Limb (tissue), 2 donors: Measurements from ENCODE around the gene FCHSD1.

Experiments used
- DNase-seq, 2 donors: peaks; one replicate each; pipeline ENCODE4 v3.0.0-alpha.2; 2016; ENCODE audit errors: extremely low spot score in 2 of 2

FCHSD1 gene

DNA sequence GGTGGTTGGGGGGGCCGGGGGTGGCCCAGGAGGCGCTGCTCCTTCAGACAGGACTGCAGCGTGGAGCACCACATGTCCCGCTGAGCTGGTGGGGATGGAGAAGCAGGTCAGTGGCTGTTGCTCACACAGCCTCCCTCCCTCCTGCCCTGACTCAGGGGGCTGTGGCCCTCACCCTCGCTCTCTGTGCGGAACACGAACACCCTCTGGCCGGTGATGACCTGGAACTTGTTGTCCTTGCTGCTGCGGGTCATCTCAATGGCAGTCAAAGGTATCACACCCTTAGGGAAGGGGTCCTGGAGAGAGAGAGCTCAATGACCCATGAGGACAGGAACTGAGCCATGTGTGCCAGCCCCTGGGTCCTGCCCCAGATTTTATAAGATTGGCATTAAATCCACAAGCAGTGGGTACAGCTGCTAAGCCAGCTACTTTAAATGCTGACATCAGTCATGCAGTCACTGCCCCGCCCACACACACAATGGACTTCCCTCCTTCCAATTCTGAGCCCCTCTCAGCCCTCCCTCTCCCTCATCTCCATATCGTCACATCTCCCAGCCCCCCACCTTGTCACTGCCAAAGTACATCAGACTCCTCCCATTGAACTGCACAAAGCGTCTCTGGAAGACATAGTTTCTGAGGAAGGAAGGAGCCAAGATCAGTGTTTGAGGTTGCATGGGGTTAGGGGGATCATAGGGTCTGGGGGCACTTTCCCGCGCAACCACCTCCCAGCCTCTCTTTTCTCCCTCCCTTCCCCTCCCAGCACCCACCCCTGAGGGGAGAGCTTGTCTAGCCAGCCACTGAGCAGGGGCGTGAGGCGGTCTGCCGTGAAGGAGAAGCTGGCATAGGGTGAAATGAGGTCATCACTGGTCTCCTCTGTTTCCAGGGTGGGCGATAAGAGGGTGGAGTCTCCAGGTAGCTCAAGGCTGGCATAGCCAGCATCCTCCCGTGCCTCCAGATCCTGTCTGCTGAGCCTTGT, 21.9 kb upstream of the FCHSD1 start:
- no peak for DNase-seq

DNA sequence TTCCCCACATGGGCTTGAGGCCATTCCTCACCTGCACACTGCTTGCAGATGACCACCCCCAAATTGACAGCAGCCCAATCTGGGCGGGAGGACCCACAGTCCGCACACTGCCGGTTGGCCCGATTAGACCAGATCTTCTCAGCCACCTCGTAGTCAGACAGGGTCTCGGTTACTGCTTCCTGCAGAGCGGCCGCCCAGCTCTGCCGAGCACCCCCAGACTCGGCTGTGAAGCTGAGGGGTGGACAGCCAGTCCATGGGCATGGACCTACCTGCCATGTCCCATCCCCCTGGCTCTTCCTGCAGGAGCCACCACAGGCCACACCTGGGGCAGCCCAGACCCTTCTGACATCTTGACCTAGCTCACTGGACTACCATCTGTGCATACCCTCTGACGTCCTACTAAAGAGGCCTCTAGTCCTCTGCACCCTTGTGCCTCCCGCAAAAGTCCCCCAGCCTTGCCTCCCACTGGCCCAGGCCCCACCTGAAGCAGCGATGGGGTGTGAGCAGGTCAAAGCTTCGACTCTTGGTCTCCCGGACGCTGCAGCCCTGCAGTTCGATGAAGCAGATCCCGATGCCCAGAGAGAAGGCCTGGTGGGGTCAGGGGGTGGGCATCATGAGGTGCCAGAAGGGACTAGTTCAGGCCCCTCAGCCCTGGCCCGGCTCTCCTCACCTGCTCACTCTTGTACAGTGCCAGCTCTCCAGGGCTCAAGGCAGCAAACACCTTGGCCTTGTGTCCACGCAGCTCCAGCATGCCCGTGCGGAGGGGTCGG, 21.0 kb upstream of the FCHSD1 start:
- no peak for DNase-seq

DNA sequence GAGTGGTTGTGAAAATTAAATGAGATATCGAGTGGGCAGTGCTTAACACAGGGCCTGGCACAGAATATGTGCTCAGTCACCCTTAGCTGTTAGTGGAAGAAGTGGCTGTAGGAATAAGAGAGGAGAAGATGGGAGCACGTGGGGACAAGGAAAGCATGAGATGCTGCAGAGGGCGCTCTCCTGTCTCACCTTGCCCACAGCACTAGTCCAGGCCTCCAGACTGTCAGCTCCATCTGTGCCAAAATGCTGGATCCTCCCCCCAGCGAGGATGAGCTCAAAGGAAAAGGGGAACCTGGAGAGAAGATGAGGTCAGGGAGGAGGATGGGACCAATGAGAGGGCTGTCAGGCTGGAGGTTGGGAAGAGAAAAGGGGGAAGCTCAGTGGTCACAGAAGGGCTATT, 18.3 kb upstream of the FCHSD1 start:
- DNase-seq: no peak

DNA sequence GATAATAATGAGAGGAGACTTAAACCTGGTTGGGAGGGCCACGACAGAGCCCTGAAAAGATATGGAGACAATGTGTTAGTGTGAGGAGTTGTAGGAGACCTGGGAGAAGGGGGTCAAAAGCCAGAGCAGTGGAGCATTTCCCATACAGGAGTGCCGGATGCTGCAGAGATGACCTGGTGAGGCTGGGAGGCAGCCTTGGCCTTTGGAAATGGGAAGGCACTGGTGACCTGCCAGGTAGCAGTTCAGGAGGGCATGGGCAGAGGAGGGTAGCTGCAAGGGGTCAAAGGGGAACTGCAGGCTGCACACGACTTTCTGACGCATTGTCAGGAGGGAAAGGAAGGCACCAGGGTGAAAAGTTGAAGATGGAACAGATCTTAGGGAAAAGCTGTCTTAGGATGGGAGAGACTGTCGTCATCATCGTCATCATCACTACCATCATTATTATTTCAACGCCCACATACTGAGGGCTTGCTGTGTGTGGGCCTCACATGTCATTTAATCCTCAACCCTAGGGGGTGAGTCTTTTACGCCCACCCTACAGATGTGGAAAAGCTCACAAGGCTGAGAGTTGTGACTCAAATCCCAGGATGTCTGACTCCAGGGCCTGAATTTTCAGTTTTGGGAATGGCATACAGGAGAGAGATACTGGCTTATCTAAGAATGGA, 17.5 kb upstream of the FCHSD1 start:
- DNase-seq: no peak

DNA sequence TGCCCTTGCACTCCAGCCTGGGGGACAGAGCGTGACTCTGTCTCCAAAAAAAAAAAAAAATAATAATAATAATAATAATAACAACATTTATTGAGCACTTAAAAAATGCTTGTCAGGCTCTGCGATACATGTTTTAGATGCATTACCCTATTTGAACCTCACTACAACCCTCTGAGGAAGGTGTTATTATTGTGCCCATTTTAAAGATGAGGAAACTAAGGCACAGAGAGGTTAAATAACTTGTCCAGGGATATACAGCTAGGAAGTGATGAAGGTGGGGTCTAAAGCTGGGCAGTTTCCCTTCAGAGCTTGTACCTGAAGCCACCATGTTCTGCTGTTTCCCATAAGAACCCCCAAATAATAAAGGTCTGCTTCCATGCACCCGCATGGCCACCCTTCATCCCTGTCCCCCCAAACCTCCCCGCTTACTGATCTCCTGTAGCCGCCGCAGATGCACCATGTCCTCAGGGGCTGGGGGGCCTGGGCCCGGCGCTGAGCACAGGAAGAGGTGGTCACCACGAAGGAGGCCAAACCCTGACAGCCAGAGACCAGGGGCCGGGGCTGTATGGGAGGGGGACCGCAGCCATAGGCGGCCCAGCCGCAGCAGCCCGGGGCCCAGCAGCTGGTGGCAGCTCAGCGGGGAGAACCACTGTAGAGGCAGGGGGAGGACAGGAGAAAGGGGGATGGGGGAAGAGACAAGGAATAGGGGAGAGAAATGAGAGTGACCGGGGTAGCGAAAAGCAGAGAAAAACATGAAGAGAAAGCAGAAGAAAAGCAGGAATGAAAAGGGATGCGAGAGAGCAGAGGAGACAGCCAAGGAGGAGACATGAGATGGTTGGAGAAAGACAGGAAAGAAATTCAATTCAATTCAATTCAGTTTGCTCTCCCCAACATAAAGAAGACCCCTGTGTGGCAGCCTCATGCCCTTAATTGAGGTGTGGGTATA, 15.1 kb upstream of the FCHSD1 start:
- no peak for DNase-seq

DNA sequence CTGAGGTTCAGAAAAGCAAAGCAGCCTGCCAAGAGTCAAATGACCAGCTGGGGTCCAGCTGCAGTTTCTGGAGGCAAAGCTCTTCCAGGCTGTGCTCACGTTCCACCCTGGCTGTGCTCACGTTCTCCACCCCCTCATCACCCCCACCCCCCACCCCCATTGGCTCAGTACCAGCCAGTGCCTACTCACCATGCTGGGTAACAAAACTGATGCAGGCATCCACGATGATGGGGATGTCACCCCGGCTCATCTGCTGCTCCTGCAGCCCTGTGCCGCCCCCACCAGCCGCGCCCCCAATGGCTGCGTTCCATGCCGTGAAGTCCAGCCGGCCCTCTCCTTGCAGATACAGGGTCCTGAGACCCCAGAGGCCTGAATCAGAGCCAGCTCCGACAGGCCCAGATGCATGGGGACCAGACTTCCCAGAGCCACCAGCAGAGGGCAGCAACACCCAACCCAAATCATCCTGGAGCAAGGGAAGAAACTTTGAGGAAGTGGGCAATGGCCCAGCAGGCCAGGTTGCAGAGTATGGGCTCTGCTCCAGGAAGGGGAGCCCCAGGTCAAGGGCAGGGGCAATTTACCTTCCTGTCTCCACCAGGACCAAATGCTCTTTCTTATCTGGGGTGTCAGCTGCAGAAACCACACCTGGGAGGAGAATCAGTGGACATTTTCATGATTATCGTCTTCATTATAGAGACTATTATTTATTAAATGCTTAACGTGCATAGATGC, 13.7 kb upstream of the FCHSD1 start:
- DNase-seq: peak; percentile 47 to 87

DNA sequence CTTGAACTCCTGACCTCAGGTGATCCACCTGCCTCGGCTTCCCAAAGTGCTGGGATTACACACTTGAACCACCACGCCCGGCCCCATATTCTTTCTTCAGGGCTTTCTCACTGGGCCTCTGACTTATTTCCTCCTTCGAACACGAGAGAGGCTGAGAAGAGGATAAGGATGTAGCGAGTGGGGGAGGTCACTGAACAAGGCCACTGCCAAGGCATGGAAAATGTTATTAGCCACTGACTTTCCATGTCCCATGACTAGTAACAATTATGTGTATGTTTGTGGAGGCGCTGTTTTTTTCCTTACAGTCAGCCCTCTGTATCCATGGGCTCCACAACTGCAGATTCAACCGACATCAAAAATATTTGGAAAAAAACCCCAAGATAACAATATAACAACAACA, 12.3 kb upstream of the FCHSD1 start:
- DNase-seq: no peak

DNA sequence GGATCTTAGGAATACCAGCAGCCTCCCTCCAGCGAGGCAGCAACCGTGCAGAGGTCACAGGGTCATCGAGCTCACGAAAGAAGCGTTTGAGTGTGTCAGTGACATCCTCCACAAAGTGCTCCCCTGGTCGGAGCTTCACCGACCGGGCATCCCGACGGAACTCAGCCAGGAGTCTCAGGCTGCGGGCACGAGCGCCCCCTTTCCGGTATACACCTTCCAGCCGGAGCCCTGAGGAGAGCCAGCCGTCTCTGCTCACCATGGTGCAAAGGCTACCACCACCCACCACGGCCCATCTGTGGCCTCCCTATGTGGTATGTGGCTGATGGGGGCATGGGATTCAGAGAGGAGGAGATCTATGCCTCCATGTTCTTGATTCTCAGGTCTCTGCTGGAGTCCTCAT, 10.8 kb upstream of the FCHSD1 start:
- no peak for DNase-seq

DNA sequence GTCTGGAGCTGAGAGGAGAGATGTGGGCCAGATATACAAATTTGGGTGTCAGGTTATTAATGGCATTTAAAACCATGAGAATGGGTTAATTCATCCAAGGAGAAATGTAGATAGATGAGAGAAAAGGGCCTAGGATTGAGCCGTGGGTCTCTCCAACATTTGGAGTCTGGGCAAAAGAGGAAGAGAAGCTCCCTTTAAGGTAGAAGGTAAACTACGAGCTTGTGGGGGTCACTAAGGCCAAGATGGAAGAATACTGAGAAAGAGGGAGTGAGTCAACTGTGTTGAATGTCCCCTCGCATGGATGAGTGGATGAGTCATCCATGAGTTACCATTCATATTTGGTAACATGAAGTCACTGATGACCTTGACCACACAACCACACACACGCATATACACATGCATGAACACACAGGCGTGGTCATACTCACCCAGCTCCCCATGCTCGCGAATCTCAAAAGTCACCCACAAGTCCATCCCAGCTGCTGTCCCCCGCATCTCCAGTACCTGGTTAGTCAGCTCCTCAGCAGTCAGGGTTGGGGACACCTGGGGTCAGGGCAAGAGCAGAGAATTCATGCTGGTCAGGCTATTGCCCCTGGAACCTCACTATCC, 6.8 kb upstream of the FCHSD1 start:
- no peak for DNase-seq

DNA sequence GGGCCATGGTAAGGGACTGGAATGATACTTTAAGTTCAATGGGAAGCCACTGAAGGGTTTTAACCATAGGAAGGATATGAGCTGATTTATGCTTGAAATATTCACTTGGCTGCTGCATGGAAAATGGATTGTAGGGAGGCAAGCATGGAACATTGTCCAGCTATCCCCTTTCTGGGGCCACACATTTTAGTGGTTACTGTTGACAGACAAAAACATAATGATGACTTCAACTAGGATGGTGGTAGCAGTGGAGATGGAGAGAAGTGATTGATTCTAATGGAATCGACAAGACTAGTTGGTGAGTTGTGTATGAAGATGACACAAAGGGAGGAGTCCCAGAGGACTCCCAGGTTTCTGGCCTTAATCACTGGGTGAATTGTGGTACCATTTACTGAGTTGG, 6.2 kb upstream of the FCHSD1 start:
- no peak for DNase-seq

DNA sequence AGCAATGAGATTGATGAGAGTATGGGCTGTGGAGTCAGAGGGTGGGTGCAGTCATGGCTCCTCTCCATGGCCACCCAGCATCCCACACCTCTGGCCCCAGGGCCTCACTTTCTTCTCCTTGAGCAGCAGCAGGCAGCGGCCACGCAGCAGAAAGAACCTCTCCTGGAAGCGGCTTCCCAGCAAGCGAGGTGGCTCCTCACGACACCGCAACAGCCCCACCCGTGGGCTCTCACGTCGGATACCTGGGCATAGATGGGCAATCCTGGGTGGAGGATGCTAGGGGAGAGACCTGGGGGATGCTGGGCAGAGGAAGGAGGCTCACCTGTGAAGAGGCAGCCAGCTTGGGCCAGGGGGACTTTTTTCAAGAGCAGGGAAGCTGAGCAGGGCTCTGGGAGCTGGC, 5.2 kb upstream of the FCHSD1 start:
- DNase-seq: no peak

DNA sequence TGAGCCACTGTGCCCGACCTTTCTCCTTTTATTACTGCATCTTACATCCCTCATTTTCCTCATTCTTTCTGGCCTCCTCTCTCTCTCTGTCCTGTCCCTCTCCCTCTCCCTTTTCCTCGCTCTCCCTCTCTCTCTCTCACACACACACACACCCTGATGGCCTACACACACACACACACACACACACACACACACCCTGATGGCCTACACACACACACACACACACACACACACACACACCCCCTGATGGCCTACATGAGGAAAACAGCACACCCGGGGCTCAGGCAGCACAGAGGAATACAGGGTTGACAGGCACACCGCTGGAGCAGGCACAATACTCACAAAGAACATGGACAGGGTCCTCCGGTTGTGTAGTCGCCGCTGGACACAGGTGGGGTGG, 3.8 kb upstream of the FCHSD1 start:
- no peak for DNase-seq

DNA sequence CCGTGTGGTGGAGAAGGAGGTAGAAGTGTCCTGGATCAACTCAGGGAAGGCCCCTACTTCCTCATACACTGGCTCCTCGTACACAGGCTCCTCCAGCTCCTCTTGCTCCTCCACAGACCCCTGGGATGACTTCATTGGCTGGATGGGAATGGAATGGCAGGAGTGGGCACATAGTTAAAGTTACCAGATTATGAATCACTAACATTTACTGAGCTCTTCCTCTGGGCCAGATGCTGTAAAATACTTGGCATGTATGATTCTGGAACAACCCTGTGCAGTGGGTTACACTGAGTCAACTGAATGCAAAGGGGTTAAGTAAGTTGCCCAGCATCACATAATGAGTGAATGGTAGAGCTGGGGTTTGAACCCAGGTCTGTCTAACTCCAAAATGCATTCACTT, 3.1 kb upstream of the FCHSD1 start:
- no peak for DNase-seq

DNA sequence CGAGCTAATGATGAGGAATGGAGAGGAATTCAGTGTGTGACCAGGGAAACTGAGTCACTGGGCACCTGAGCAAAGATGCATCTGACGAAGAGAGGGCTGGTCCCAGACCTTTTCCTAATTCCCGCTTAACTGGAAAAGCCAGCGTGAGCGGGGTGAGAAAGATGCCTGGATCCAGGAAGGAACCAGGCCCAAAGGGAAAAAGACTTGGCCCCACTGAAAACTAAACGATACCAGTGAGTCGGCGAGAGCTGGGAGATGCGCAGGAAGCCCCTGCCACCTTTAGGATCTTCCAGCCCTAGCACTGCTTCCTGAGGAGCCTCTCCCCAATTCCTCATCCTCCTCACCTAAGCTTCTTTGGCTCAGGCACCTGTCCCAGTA, 499 bp upstream of the FCHSD1 start:
- DNase-seq: no peak

DNA sequence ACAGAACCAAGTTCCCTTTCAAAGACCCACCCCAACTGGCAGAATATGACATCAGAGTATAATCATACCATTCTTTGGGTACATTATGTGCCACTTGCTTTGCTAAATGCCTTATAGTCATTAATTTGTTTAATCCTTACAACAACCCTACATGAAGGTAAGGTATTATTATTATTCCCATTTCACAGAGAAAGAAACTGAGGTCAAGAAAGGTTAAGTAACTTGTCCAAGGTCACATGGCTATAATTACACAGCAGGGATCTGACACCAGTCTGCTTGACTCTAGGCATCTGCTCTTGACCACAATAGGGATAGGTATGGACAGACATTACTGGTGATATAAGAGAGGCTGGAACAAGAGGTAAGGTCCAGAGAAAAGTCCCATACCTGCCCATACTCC, 1.2 kb downstream of the FCHSD1 start:
- DNase-seq: no peak

DNA sequence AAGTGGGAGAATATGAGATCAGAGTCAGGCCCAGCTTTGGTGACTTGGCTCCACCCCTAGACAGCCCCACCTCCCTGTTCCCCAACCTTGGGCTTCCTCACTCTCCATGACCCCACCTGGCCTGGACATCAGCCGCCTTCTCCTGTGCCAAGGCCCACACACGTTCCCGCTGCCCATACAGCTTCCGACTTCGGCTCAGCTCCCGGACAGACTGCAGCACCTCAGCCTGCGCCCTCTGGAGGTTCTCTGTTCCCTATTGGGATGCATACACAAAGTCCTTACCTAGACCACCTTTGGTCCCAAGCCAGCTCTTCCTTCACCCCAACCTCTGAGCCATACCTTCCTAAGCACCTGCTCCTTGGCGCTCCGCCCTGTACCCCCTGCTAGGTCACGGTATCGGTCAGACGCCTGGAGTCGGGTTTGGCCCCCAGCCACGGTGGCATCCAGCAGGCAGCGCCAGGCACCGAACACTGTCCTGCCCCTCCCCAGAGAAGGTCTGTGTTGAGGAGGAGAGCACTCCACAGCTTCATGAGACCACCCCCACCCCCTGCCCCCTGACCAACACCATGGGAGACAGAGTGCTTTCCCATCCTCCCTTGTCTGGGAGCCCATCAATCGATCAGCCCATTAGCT, 2.0 kb downstream of the FCHSD1 start:
- DNase-seq: no peak

DNA sequence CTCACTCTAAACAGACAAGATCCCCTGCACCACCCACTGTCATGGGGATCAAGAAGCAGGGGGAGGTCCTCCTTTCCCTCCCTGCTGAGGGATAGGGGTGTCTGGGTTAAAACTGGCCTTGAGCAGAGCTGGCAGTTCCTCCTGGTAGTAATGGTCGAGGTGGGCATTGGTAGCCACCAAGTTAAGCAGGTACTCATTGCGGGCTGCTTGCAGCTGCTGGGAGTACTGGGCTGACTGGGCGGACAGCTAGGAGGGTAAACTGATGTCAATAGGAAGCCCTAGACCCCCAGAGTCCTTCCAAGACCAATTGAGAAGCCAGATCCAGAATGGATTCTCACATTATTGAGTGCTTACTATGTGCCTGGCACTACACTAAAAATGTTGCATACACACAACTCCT, 3.4 kb downstream of the FCHSD1 start:
- no peak for DNase-seq

DNA sequence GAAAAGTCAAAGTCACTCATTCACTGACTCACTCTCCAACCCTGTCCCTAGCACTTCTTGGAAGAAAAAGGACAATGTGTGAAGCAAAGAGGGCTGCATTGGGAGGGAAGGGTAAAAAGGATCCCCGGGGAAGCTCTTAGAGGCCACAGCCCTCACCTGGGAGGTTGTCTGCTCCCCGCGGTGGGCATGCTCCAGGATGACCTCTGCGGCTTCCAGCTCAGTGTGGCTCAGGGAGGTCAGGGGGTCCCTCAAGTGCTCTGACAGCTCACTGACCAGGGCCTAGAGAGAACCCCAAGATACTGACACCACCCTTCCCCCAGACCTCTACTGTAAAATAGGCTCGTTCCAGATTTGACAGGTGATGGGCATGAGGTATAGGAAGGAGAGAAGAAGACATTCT, 4.0 kb downstream of the FCHSD1 start:
- no peak for DNase-seq

DNA sequence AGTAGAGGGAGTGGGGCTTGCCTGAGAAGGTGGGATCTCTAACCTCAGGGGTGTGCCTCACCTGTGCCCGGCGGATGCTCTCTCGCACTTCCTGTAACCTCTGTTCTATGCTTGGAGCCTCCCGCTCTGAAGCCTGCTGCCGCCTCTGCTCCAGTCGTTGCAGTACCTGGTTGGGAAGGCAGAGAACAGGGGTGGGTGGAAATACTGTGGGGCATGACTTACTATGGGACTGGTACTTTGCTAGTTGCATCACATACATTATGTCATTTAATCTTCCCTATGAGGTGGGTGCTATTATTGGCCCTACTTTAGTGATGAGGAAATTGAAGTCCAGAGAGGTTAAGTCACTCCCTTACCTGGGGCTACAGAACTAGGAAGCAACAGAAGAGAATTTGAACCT, 5.2 kb downstream of the FCHSD1 start:
- no peak for DNase-seq
